Measurements from ENCODE around the gene ASB1.

DNA sequence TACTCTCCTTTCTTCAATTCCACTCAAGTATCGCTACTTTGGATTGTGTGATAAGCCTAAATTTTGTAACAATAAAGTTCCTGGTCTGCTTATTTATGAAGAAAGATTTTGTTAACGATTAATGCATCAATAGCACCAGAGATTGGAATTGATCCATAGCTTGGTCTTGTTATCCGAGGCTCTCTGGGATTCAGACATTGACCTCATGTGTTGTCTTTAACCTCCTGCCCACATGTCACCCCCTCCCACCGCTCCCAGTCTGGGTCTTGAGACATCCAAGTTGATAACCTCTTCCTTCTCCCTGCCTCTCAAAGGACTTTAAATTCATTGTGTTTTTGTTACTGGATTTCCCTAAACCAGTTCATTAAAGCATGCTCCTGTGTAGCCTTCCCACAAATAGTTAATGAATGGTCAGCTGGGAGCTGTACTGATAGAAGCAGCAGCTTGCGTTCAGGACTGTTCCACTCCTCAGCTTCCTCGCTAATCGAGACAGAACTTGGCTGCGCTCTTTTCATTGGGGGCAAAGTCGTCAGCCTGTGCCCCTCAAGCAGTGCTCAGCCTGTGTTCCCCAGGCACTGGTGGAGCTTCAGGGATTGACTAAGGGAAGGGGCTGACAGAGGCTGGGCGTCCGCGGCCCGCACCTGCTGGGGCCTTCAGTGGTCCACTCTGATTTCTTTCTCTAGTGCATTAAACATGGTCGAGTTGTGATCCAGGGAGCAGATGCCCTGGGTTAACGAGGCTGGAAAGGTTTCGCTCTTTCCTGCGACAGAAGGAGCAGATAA is 18.9 kb downstream of the ASB1 start:
- TF ChIP-seq ZNF384 (IDR thresholded peaks at IDR 0.05) (no peak), BHLHE40 (IDR thresholded peaks at IDR 0.05; ENCODE audit: borderline replicate concordance) (no peak), TARDBP (IDR thresholded peaks at IDR 0.05) (no peak), L3MBTL2 (conservative IDR thresholded peaks at IDR 0.05) (no peak), LEF1 (IDR thresholded peaks at IDR 0.05; ENCODE audit: borderline replicate concordance) (no peak)
